ENCODE measurements around the gene RAB9B. TPM values are rescaled to one million over a fixed set of nuclear protein-coding genes. Genes with fewer than 3 reads are reported as not detected.

RAB9B gene, protein sequence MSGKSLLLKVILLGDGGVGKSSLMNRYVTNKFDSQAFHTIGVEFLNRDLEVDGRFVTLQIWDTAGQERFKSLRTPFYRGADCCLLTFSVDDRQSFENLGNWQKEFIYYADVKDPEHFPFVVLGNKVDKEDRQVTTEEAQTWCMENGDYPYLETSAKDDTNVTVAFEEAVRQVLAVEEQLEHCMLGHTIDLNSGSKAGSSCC
- total RNA-seq = 19.8 TPM

DNA sequence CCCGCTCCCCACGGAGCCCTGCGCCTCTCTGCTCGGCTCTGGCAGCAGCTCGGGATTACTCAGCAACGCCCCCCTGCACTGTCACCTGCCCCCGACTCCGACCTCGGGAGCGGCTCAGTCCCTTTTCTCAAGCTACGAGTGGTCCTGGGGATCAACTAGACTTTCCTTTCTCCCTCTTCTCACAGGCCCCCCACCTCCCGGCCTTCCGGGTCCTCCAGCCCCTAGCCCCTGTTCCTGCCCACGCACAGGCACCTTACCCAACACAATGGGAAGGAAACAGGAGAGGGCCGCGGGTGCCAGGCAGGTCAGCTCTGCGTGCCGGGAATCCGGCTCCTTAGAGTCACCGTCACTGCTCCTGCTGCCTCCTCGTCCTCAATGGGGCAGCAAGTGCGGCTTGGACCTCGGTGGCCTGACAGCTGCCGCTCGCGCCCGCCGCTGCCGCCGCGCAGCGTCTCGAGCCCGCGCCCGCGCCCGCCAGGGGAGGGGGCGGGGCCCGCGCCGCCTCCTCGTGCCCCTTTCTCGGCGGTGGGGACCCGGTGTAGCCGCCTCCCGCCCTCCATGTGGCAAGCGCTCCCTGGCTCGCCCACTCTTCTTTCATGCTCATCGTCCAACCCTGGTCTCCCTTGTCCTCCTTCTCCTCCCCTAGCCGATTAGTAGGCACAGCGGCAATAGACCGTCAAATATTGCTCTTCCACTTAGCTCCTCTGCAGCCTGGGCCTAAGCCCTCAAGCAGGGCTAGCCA lies at the start of gene RAB9B:
RAB9B (minus strand) TSS at position 455 of the 742 bp plus-strand sequence. CDS start 6,473 bp downstream, outside the sequence.
- Histone ChIP-seq H3K9ac (ENCODE audit: low read depth in 1 of 3, low read length in 3 of 3) (peak within 1 kb of the TSS; percentile 67 to 87 (median 87)), H3K27me3 (ENCODE audit: control insufficient read depth in 3 of 3, insufficient read depth in 3 of 3, low read length in 3 of 3) (peaks cover 0 to 9% (median 0%) of the 10 kb centered on the region in 3 donors), H3K36me3 (ENCODE audit: control insufficient read depth in 3 of 3, insufficient read depth in 3 of 3, low read length in 3 of 3) (no peaks in the 10 kb centered on the region), H3K4me3 (ENCODE audit: low read length in 3 of 3) (peak within 1 kb of the TSS; percentile 70 to 81 (median 72)), H3K9me3 (ENCODE audit: control insufficient read depth in 3 of 3, low read length in 3 of 3) (no peaks in the 10 kb centered on the region), H3K4me1 (ENCODE audit: control insufficient read depth in 3 of 3, insufficient read depth in 3 of 3, low read length in 3 of 3) (peaks cover 2 to 9% (median 6%) of the 10 kb centered on the region in 3 donors), H3K27ac (ENCODE audit: low read depth, low read length) (peak within 1 kb of the TSS; percentile 80)

DNA sequence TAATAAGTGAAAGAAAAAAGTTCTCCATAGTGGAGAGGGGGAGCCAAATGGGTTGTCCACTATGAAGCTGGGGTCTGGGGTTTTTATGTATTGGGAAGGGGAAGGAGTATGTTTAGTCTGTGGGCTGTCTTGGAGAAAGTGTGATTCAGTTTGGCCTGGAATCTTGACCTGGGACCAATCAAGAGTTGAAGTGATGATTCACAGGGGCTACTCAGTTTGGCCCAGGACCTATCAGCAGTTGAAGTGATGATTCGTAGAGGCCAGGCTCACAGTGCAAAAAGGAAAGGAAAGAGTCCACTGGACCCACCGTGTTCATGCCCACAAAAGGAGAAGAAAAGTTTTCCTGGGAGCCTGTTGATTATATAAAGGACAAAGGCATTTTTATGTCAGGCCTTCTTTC lies 47.3 kb upstream of the RAB9B start:
- no peaks in the 10 kb centered on the region for H3K4me1 ChIP-seq (ENCODE audit: control insufficient read depth in 3 of 3, insufficient read depth in 3 of 3, low read length in 3 of 3)
- no peaks in the 10 kb centered on the region for H3K36me3 ChIP-seq (ENCODE audit: control insufficient read depth in 3 of 3, insufficient read depth in 3 of 3, low read length in 3 of 3)
- H3K27me3 ChIP-seq (ENCODE audit: control insufficient read depth in 3 of 3, insufficient read depth in 3 of 3, low read length in 3 of 3) = no peaks in the 10 kb centered on the region
- H3K9ac ChIP-seq (ENCODE audit: low read depth in 1 of 3, low read length in 3 of 3) = no peak overlapping the region
- H3K9me3 ChIP-seq (ENCODE audit: control insufficient read depth in 3 of 3, low read length in 3 of 3) = no peaks in the 10 kb centered on the region
- H3K27ac ChIP-seq (ENCODE audit: low read depth, low read length) = no peak overlapping the region
- H3K4me3 ChIP-seq (ENCODE audit: low read length in 3 of 3) = no peak overlapping the region

DNA sequence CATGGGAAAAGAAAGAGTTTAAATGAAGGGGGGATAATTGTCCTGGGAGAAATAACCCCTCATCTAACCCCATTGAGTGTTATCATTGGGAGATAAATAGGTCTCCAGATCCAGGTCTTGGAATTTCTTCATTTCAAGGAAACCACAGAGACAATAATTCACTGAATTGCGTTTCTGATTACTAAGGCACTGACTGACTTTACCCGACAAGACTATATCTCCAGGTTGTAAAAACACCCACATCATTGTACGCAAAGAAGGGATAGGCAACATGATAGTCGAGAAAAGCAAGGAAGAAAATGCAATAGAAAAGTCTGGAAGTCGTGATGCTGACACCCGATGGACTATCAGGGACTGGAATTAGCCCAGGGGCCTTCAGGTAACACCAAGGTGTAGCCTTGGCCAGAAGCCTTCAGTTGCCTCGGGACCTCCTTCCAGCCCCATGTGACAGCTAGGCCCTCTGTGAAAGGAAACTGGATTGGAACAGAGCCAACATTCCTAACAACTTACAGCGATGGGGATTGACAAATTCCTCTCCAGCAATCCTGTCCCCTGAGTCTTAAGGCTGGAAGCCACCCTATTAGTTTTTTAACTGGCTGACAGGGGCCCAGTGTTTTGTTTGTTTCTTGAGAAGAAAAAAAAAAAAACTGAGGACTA lies 46.5 kb upstream of the RAB9B start:
- no peak overlapping the region for H3K9ac ChIP-seq (ENCODE audit: low read depth in 1 of 3, low read length in 3 of 3)
- no peak overlapping the region for H3K4me3 ChIP-seq (ENCODE audit: low read length in 3 of 3)

DNA sequence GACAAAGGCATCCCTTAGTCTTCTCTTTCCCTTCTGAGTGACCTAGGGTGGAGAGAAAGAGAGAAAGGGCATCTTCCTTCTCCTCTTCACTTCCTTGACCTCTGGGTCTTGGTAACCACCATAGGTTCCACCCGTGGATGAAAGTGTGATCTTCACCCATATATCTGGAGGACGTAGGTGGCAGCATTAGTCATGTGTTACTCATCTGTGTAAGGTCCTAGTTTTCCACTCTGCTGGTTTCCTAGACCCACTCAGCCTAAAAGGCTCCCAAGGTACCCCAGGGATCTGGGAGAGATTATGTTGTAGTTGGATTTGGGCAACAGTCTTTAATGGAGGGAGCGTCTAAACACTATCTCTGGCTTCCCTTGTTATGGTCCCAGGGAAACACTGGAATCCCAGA lies 45.5 kb upstream of the RAB9B start:
- Histone ChIP-seq H3K36me3 (ENCODE audit: control insufficient read depth in 3 of 3, insufficient read depth in 3 of 3, low read length in 3 of 3) (no peaks in the 10 kb centered on the region), H3K27me3 (ENCODE audit: control insufficient read depth in 3 of 3, insufficient read depth in 3 of 3, low read length in 3 of 3) (no peaks in the 10 kb centered on the region), H3K27ac (ENCODE audit: low read depth, low read length) (no peak overlapping the region), H3K4me1 (ENCODE audit: control insufficient read depth in 3 of 3, insufficient read depth in 3 of 3, low read length in 3 of 3) (no peaks in the 10 kb centered on the region), H3K9me3 (ENCODE audit: control insufficient read depth in 3 of 3, low read length in 3 of 3) (no peaks in the 10 kb centered on the region), H3K9ac (ENCODE audit: low read depth in 1 of 3, low read length in 3 of 3) (no peak overlapping the region), H3K4me3 (ENCODE audit: low read length in 3 of 3) (no peak overlapping the region)

More for the DNA sequence above, 46.5 kb upstream of the RAB9B start:
- Histone ChIP-seq H3K36me3 (ENCODE audit: control insufficient read depth in 3 of 3, insufficient read depth in 3 of 3, low read length in 3 of 3) (no peaks in the 10 kb centered on the region), H3K4me1 (ENCODE audit: control insufficient read depth in 3 of 3, insufficient read depth in 3 of 3, low read length in 3 of 3) (no peaks in the 10 kb centered on the region), H3K9me3 (ENCODE audit: control insufficient read depth in 3 of 3, low read length in 3 of 3) (no peaks in the 10 kb centered on the region), H3K27ac (ENCODE audit: low read depth, low read length) (no peak overlapping the region), H3K27me3 (ENCODE audit: control insufficient read depth in 3 of 3, insufficient read depth in 3 of 3, low read length in 3 of 3) (no peaks in the 10 kb centered on the region)

DNA sequence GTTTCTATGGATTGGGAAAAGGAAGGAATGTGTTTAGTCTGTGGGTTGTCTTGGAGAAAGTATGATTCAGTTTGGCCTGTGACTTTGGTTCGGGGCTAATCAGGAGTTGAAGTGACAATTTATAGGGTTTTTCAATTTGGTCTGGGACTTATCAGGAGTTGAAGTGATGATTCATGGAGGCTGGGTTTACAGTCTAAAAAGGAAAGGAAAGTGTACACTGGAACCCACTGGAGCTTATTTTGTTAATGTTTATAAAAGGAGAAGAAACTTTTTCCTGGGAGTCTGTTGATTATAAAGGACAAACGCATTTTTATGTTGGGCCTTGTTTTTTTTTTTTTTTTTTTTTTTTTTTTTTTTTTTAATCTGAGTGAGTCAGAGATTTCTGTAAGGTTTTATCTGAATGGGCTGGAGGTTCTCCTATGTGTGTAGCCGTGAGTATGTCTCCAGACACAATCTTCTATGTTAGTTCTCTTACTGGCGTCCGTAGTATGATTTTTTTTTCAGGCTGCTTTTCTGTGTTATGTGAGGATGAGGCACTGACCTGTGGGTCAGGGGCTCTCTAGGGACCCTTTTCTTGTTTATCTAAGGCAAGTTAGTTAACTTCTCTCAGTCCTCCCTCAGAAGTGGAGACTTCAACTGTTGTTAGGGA lies 33.0 kb upstream of the RAB9B start:
- Histone ChIP-seq H3K27me3 (ENCODE audit: control insufficient read depth in 3 of 3, insufficient read depth in 3 of 3, low read length in 3 of 3) (peaks cover 0 to 6% (median 0%) of the 10 kb centered on the region in 3 donors), H3K9ac (ENCODE audit: low read depth in 1 of 3, low read length in 3 of 3) (no peak overlapping the region), H3K4me1 (ENCODE audit: control insufficient read depth in 3 of 3, insufficient read depth in 3 of 3, low read length in 3 of 3) (no peaks in the 10 kb centered on the region), H3K27ac (ENCODE audit: low read depth, low read length) (no peak overlapping the region), H3K4me3 (ENCODE audit: low read length in 3 of 3) (no peak overlapping the region), H3K9me3 (ENCODE audit: control insufficient read depth in 3 of 3, low read length in 3 of 3) (no peaks in the 10 kb centered on the region), H3K36me3 (ENCODE audit: control insufficient read depth in 3 of 3, insufficient read depth in 3 of 3, low read length in 3 of 3) (no peaks in the 10 kb centered on the region)

DNA sequence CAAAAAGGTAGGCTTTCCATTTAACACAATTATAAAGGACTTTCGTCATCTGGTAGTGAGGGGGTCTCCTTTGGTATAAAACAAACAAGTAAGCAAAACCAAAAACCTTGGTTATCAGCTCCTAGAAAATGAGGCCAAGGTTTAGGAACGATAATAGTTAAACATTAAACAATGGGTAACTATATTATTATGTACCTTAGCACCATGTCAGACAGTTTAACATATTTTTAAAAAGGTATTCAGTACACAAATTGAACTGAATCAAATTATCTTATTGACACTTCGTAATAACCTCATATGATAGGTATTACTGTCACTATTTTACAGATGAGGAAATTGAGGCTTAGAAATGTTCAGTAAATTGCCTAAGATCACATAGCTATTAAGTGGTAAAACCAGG lies 32.1 kb upstream of the RAB9B start:
- no peak overlapping the region for H3K4me3 ChIP-seq (ENCODE audit: low read length in 3 of 3)
- peaks cover 0 to 6% (median 0%) of the 10 kb centered on the region in 3 donors for H3K27me3 ChIP-seq (ENCODE audit: control insufficient read depth in 3 of 3, insufficient read depth in 3 of 3, low read length in 3 of 3)
- no peak overlapping the region for H3K27ac ChIP-seq (ENCODE audit: low read depth, low read length)
- H3K36me3 ChIP-seq (ENCODE audit: control insufficient read depth in 3 of 3, insufficient read depth in 3 of 3, low read length in 3 of 3) = no peaks in the 10 kb centered on the region
- H3K9ac ChIP-seq (ENCODE audit: low read depth in 1 of 3, low read length in 3 of 3) = no peak overlapping the region
- H3K9me3 ChIP-seq (ENCODE audit: control insufficient read depth in 3 of 3, low read length in 3 of 3) = no peaks in the 10 kb centered on the region
- no peaks in the 10 kb centered on the region for H3K4me1 ChIP-seq (ENCODE audit: control insufficient read depth in 3 of 3, insufficient read depth in 3 of 3, low read length in 3 of 3)

DNA sequence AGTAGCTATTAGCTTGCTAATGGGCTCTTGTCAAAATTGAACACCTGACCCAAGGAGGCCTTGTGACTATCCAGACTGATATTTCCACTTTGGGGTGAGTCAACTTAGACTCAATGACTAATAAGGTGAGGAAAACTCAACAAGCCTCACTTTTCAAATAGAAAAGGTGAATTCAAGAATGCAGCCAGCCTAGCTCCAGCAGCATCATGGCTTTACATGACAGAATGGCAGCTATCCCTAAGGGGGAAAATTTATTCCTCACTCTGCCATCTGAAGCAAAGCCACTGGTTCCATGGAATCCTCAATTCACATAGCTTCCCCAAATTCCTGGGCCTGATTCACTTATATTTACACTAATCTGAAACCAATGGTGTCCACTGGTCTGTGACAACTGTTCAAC lies 29.1 kb upstream of the RAB9B start:
- Histone ChIP-seq H3K4me1 (ENCODE audit: control insufficient read depth in 3 of 3, insufficient read depth in 3 of 3, low read length in 3 of 3) (no peaks in the 10 kb centered on the region), H3K4me3 (ENCODE audit: low read length in 3 of 3) (no peak overlapping the region), H3K27me3 (ENCODE audit: control insufficient read depth in 3 of 3, insufficient read depth in 3 of 3, low read length in 3 of 3) (peaks cover 0 to 6% (median 0%) of the 10 kb centered on the region in 3 donors), H3K27ac (ENCODE audit: low read depth, low read length) (no peak overlapping the region), H3K36me3 (ENCODE audit: control insufficient read depth in 3 of 3, insufficient read depth in 3 of 3, low read length in 3 of 3) (no peaks in the 10 kb centered on the region), H3K9ac (ENCODE audit: low read depth in 1 of 3, low read length in 3 of 3) (no peak overlapping the region), H3K9me3 (ENCODE audit: control insufficient read depth in 3 of 3, low read length in 3 of 3) (no peaks in the 10 kb centered on the region)

DNA sequence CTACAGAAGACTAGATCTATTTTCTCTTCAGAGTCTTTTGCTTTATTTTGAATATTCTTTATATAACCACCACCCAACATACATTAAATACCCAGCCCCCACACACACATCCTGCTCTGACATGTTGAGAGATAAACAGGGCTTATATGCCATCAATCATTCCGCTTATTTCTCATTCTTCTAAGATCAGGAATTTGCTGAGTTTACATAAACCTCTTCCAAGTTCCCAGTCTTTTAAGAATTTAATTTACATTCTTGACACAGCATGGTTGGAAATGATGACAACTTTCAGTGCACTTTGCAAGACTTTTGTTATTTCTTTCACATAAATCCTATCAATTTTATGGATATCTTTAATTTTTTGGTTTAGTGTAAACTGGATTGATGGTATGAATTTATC lies 17.5 kb upstream of the RAB9B start:
- no peak overlapping the region for H3K9ac ChIP-seq (ENCODE audit: low read depth in 1 of 3, low read length in 3 of 3)
- H3K9me3 ChIP-seq (ENCODE audit: control insufficient read depth in 3 of 3, low read length in 3 of 3) = no peaks in the 10 kb centered on the region
- no peak overlapping the region for H3K4me3 ChIP-seq (ENCODE audit: low read length in 3 of 3)
- H3K27me3 ChIP-seq (ENCODE audit: control insufficient read depth in 3 of 3, insufficient read depth in 3 of 3, low read length in 3 of 3) = no peaks in the 10 kb centered on the region
- H3K36me3 ChIP-seq (ENCODE audit: control insufficient read depth in 3 of 3, insufficient read depth in 3 of 3, low read length in 3 of 3) = no peaks in the 10 kb centered on the region
- no peaks in the 10 kb centered on the region for H3K4me1 ChIP-seq (ENCODE audit: control insufficient read depth in 3 of 3, insufficient read depth in 3 of 3, low read length in 3 of 3)
- H3K27ac ChIP-seq (ENCODE audit: low read depth, low read length) = no peak overlapping the region

DNA sequence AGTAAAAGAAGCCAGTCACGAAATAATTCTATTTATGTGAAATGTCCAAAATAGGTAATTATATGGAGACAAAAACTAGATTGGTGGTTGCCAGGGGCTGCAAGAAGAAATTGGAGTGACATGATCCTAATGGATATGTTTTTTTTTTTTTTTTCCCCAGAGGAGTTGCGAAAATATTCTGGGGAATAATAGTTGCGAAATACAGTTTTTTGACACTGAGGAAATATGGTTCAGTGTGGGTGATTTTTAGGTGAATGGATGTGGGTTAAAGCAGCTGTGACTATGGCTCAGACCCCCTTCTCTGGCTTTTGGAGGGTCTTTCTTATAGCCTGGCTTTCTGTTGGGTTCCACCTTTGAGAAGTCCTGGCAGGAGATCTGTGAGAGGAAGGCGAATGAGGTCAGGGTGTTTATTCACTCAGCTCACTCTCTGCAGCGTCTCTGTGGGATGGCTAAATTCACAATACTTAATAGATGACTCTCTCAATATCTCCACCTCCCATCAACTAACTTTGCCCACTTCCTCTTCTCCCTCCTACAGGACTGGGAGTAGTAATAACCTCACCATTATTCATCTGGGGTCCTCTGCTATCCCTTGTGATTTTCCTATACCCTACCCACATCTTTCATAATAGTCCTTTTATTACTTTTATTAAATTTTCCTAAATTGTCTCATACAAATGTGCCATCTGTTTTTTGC lies 15.3 kb upstream of the RAB9B start:
- no peaks in the 10 kb centered on the region for H3K36me3 ChIP-seq (ENCODE audit: control insufficient read depth in 3 of 3, insufficient read depth in 3 of 3, low read length in 3 of 3)
- no peak overlapping the region for H3K4me3 ChIP-seq (ENCODE audit: low read length in 3 of 3)
- no peaks in the 10 kb centered on the region for H3K9me3 ChIP-seq (ENCODE audit: control insufficient read depth in 3 of 3, low read length in 3 of 3)
- no peaks in the 10 kb centered on the region for H3K4me1 ChIP-seq (ENCODE audit: control insufficient read depth in 3 of 3, insufficient read depth in 3 of 3, low read length in 3 of 3)
- H3K9ac ChIP-seq (ENCODE audit: low read depth in 1 of 3, low read length in 3 of 3) = no peak overlapping the region
- H3K27me3 ChIP-seq (ENCODE audit: control insufficient read depth in 3 of 3, insufficient read depth in 3 of 3, low read length in 3 of 3) = no peaks in the 10 kb centered on the region
- no peak overlapping the region for H3K27ac ChIP-seq (ENCODE audit: low read depth, low read length)
